HG02870 (cell line): ENCODE data around the gene CNNM1.

Experiments used
- ATAC-seq: cut with Tn5 transposase; IDR thresholded peaks from one replicate; pipeline ENCODE4 v1.9.1; 2021; ENCODE audit warnings: mild to moderate bottlenecking, moderate library complexity; ENCODE audit not compliant: unreplicated experiment

CNNM1 gene

GRCh38 chr10:99442394-99442793 is 113.2 kb downstream of the CNNM1 start:
- no peak for ATAC-seq

GRCh38 chr10:99443500-99443899 is 114.3 kb downstream of the CNNM1 start:
- ATAC-seq = no peak
